ENCODE data around the gene MAML3.

MAML3 gene

DNA sequence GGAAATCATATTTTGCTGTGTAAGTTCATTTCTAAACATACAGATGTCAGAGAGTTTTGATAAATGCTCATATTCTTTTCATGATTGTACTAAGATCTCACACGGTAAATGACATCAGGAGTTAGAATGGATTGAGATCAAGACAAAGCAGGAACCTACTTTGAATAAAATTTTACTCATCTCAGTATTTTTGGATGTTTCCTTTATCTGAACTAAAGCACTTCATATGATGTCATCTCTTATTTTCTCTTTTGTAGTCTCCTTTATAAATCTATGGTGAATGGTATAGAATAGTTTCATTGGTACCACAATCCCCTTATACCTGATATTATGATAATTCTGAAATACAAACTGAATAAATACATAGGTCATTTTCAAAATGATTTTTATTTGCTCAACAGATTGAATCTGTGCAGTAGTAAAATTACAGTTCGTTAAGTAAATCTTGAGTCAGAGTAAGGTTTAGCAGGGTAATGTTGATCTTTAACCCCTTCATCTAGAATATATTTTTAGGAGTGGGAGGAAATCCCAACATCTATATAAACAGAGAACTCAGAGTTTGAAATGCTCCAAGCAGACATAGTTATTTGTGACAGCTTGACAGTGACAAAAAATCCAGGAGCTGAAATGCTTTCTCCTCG is 308.4 kb downstream of the MAML3 start:
- TF ChIP-seq, protein P1, sequence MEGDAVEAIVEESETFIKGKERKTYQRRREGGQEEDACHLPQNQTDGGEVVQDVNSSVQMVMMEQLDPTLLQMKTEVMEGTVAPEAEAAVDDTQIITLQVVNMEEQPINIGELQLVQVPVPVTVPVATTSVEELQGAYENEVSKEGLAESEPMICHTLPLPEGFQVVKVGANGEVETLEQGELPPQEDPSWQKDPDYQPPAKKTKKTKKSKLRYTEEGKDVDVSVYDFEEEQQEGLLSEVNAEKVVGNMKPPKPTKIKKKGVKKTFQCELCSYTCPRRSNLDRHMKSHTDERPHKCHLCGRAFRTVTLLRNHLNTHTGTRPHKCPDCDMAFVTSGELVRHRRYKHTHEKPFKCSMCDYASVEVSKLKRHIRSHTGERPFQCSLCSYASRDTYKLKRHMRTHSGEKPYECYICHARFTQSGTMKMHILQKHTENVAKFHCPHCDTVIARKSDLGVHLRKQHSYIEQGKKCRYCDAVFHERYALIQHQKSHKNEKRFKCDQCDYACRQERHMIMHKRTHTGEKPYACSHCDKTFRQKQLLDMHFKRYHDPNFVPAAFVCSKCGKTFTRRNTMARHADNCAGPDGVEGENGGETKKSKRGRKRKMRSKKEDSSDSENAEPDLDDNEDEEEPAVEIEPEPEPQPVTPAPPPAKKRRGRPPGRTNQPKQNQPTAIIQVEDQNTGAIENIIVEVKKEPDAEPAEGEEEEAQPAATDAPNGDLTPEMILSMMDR (IDR thresholded peaks at IDR 0.05; ENCODE audit: poor library complexity, severe bottlenecking) = no peak
- H3K36me3 ChIP-seq (ENCODE audit: low read depth) = no peaks in the 10 kb centered on the region
- H3K27me3 ChIP-seq (ENCODE audit: insufficient read depth, poor library complexity, severe bottlenecking) = no peaks in the 10 kb centered on the region
- no peak overlapping the region for H3K27ac ChIP-seq (ENCODE audit: poor library complexity, severe bottlenecking)
- no peak for ATAC-seq (ENCODE audit: low read depth)
- no peaks in the 10 kb centered on the region for H3K9me3 ChIP-seq (ENCODE audit: severe bottlenecking)
- no peak for DNase-seq (ENCODE audit: low spot score)
- H3K4me1 ChIP-seq (ENCODE audit: insufficient read depth, poor library complexity, severe bottlenecking) = no peaks in the 10 kb centered on the region
- H3K4me3 ChIP-seq (ENCODE audit: severe bottlenecking) = no peak overlapping the region

DNA sequence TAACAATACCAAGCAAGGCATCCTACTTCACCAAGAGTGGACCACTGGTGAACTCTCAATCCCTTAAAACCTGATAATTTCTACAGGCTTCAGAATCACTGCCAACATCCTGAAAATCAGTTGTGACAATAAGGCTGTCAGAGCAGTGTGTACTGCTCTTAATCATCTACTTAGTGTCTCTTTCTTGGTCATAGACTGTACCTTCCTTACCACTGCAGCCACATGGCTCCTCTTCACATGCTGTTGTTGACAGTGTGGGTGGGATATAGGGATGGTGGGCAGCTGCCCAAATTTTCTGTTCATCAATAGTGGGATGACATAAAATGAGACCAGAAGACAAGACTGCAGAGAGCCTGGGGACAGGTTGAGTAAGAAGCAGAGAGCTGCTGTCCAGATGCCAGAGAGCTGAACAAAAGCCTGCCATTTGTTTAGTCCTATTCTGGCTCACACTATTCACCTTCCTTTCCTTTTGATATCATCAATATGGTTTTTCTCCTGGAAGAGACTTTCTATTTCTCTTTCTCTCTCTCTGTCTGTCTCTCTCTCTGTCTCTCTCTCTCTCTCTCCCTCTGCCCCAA is 309.4 kb downstream of the MAML3 start:
- Histone ChIP-seq H3K4me1 (ENCODE audit: insufficient read depth, poor library complexity, severe bottlenecking) (no peaks in the 10 kb centered on the region), H3K27ac (ENCODE audit: poor library complexity, severe bottlenecking) (no peak overlapping the region), H3K36me3 (ENCODE audit: low read depth) (no peaks in the 10 kb centered on the region), H3K4me3 (ENCODE audit: severe bottlenecking) (no peak overlapping the region), H3K9me3 (ENCODE audit: severe bottlenecking) (no peaks in the 10 kb centered on the region), H3K27me3 (ENCODE audit: insufficient read depth, poor library complexity, severe bottlenecking) (no peaks in the 10 kb centered on the region)
- TF ChIP-seq, protein P1 (IDR thresholded peaks at IDR 0.05; ENCODE audit: poor library complexity, severe bottlenecking) = no peak
- no peak for DNase-seq (ENCODE audit: low spot score)
- ATAC-seq (ENCODE audit: low read depth) = no peak

DNA sequence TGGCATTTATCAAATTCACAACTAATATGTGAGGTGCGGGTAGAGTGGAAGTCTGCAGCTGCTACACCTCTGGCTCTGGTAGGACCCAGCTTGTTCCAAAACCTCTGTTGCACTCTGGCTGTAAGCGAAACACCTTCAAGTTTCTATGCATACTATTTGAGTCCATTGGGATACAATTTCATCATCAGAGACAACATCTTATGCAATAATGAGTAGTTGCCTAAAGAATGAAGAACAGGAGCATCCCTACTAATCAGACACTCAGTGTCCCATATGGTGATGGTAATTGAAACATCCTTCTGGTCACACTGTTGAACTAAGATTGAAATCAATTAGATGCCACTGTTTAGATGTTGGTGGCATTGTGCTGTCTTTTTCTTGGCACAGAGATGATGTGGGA is 309.9 kb downstream of the MAML3 start:
- no peaks in the 10 kb centered on the region for H3K36me3 ChIP-seq (ENCODE audit: low read depth)
- no peaks in the 10 kb centered on the region for H3K27me3 ChIP-seq (ENCODE audit: insufficient read depth, poor library complexity, severe bottlenecking)
- TF ChIP-seq, protein P1 (IDR thresholded peaks at IDR 0.05; ENCODE audit: poor library complexity, severe bottlenecking) = no peak
- ATAC-seq (ENCODE audit: low read depth) (no peak), DNase-seq (ENCODE audit: low spot score) (no peak)
- H3K4me3 ChIP-seq (ENCODE audit: severe bottlenecking) = no peak overlapping the region
- H3K4me1 ChIP-seq (ENCODE audit: insufficient read depth, poor library complexity, severe bottlenecking) = no peaks in the 10 kb centered on the region
- H3K9me3 ChIP-seq (ENCODE audit: severe bottlenecking) = no peaks in the 10 kb centered on the region
- no peak overlapping the region for H3K27ac ChIP-seq (ENCODE audit: poor library complexity, severe bottlenecking)

DNA sequence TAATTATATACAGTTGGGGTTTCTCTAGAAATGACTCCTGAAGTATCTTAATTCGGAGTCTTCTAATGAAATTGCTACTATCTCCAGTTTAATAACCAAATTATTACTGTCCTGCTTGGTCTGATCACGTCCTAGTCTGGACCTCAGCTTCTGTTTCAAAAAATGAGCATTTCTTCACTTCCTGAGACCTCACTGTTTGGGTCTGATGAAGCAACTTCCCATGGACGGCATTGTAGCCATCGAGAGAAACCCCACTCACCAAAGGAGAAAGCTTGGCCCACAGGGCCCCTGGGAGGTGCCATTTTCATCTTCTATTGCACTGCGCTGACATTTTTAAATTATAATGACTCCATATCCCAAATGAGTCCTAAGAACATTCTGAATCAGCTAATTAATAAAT is 310.3 kb downstream of the MAML3 start:
- Histone ChIP-seq H3K27me3 (ENCODE audit: insufficient read depth, poor library complexity, severe bottlenecking) (no peaks in the 10 kb centered on the region), H3K4me1 (ENCODE audit: insufficient read depth, poor library complexity, severe bottlenecking) (no peaks in the 10 kb centered on the region), H3K9me3 (ENCODE audit: severe bottlenecking) (no peaks in the 10 kb centered on the region), H3K27ac (ENCODE audit: poor library complexity, severe bottlenecking) (no peak overlapping the region), H3K4me3 (ENCODE audit: severe bottlenecking) (no peak overlapping the region), H3K36me3 (ENCODE audit: low read depth) (no peaks in the 10 kb centered on the region)
- DNase-seq (ENCODE audit: low spot score) (no peak), ATAC-seq (ENCODE audit: low read depth) (no peak)
- TF ChIP-seq, protein P1 (IDR thresholded peaks at IDR 0.05; ENCODE audit: poor library complexity, severe bottlenecking) = no peak

Data from RWPE2 (cell line).